CD14-positive monocyte (primary cell): Measurements from ENCODE around the gene ZNF622. TPM values are rescaled to one million over a fixed set of nuclear protein-coding genes. Genes with fewer than 3 reads are reported as not detected.

Experiments
- DNase-seq, 3 donors: peaks; one replicate each; pipeline ENCODE4 v3.0.0-alpha.2; 2011 to 2022
- H2AFZ ChIP-seq: 2 replicates; pipeline ENCODE4 v1.6.0; 2012; ENCODE audit warnings: mild to moderate bottlenecking, low read depth, low read length, inconsistent platforms; ENCODE audit not compliant: insufficient read depth, poor library complexity, severe bottlenecking
- H3K27ac ChIP-seq, 2 donors: 1 replicate in 1 of 2; 2 replicates in 1 of 2; pipeline ENCODE4 v1.5.1; 2012 to 2013; ENCODE audit warnings: low read length in 2 of 2, control low read depth in 1 of 2, inconsistent platforms in 1 of 2, low read depth in 1 of 2, mild to moderate bottlenecking in 1 of 2
- H3K27me3 ChIP-seq, 2 donors: one replicate each; pipeline versions ENCODE4 v1.6.0 to v1.6.1; 2011 to 2013; ENCODE audit warnings: low read length in 2 of 2; ENCODE audit not compliant: control insufficient read depth in 2 of 2, insufficient read depth in 2 of 2
- H3K36me3 ChIP-seq, 2 donors: replicated peaks in 1 of 2; 1 replicate in 1 of 2; 2 replicates in 1 of 2; pipeline versions ENCODE4 v1.5.1 to v1.6.1; 2012 to 2013; ENCODE audit warnings: low read length in 2 of 2, control low read depth in 1 of 2, inconsistent platforms in 1 of 2, mild to moderate bottlenecking in 1 of 2; ENCODE audit not compliant: insufficient read depth in 2 of 2, control insufficient read depth in 1 of 2
- H3K4me1 ChIP-seq, 2 donors: 1 replicate in 1 of 2; 2 replicates in 1 of 2; pipeline versions ENCODE4 v1.5.1 to v1.6.1; 2012 to 2013; ENCODE audit warnings: low read length in 2 of 2, control low read depth in 1 of 2, inconsistent platforms in 1 of 2, mild to moderate bottlenecking in 1 of 2, moderate library complexity in 1 of 2; ENCODE audit not compliant: insufficient read depth in 2 of 2, control insufficient read depth in 1 of 2
- H3K4me2 ChIP-seq: replicated peaks from 2 replicates; pipeline ENCODE3; 2012; ENCODE audit warnings: low read length, moderate library complexity, mild to moderate bottlenecking; ENCODE audit not compliant: poor library complexity, severe bottlenecking; ENCODE audit errors: extremely low read depth
- H3K4me3 ChIP-seq, 3 experiments: fragments of 200-600 bp in 1 of 3; sonication (generic) in 1 of 3; replicated peaks in 1 of 3; 1 replicate in 2 of 3; 2 replicates in 1 of 3; pipeline ENCODE4 v1.5.1; 2011 to 2013; ENCODE audit warnings: low read length in 3 of 3, mild to moderate bottlenecking in 3 of 3, control low read depth in 2 of 3, low read depth in 2 of 3, inconsistent platforms in 1 of 3, moderate library complexity in 1 of 3
- H3K79me2 ChIP-seq: 2 replicates; pipeline ENCODE4 v1.6.0; 2012; ENCODE audit warnings: mild to moderate bottlenecking, control low read depth, inconsistent platforms, low read length, moderate library complexity; ENCODE audit not compliant: insufficient read depth
- H3K9ac ChIP-seq: 2 replicates; pipeline ENCODE4 v1.6.0; 2017; ENCODE audit warnings: low read length, mild to moderate bottlenecking; ENCODE audit not compliant: insufficient read depth, poor library complexity, severe bottlenecking
- H3K9me3 ChIP-seq, 2 donors: replicated peaks in 1 of 2; 1 replicate in 1 of 2; 2 replicates in 1 of 2; pipeline versions ENCODE4 v1.5.1 to v1.6.1; 2012 to 2013; ENCODE audit warnings: low read length in 2 of 2, control low read depth in 1 of 2; ENCODE audit not compliant: control insufficient read depth in 1 of 2, insufficient read depth in 1 of 2
- H4K20me1 ChIP-seq: 2 replicates; pipeline ENCODE4 v1.6.0; 2012; ENCODE audit warnings: mild to moderate bottlenecking, low read length, control low read depth, moderate library complexity; ENCODE audit not compliant: insufficient read depth
- H3K27ac Mint-ChIP-seq, 7 donors: one replicate each; pipeline ENCODE4 v1.8.0; 2020; ENCODE audit warnings: mild to moderate bottlenecking in 7 of 7, mixed read lengths in 7 of 7, moderate library complexity in 6 of 7, inconsistent platforms in 2 of 7
- H3K27me3 Mint-ChIP-seq, 3 donors: one replicate each; pipeline ENCODE4 v1.8.0; 2021 to 2022; ENCODE audit warnings: low read depth in 3 of 3, mild to moderate bottlenecking in 3 of 3, mixed read lengths in 3 of 3, moderate library complexity in 3 of 3, inconsistent platforms in 1 of 3
- H3K36me3 Mint-ChIP-seq, 2 donors: one replicate each; pipeline ENCODE4 v1.8.0; 2020; ENCODE audit warnings: mixed read lengths in 2 of 2, inconsistent platforms in 1 of 2, mild to moderate bottlenecking in 1 of 2
- H3K4me1 Mint-ChIP-seq: one replicate; pipeline ENCODE4 v1.8.0; 2020; ENCODE audit warnings: mild to moderate bottlenecking, mixed read lengths
- H3K4me3 Mint-ChIP-seq, 2 donors: one replicate each; pipeline ENCODE4 v1.8.0; 2020; ENCODE audit warnings: mild to moderate bottlenecking in 2 of 2, mixed read lengths in 2 of 2, moderate library complexity in 1 of 2
- H3K9me3 Mint-ChIP-seq, 7 donors: one replicate each; pipeline ENCODE4 v1.8.0; 2020 to 2022; ENCODE audit warnings: mixed read lengths in 7 of 7, mild to moderate bottlenecking in 6 of 7, moderate library complexity in 6 of 7, inconsistent platforms in 2 of 7
- WGBS: methylation state at CpG from one replicate; pipeline ENCODE4 v1.1.5; 2013; ENCODE audit warnings: missing lambda C conversion rate; ENCODE audit not compliant: insufficient coverage; 5-methylcytosine and 5-hydroxymethylcytosine counted together
- intact Hi-C, 2 donors: fragments of 100-400 bp; cut with micrococcal nuclease; formaldehyde crosslinking; loops; one replicate each; pipeline versions ENCODE4 v1.15.0 to v1.15.1; 2023
- polyA plus RNA-seq, 3 donors: library from polyadenylated mRNA; depleted of rRNA in 1 of 3; unstranded in 2 of 3; stranded (reverse) in 1 of 3; fragments of 300-500 nt in 2 of 3; fragments of >200 nt in 1 of 3; fragmentation: Illumina TruSeq in 2 of 3; gene quantifications; 1 replicate in 2 of 3; 2 replicates in 1 of 3; pipeline ENCODE4 v1.2.3, GENCODE V29; 2012 to 2021
- TF ChIP-seq, protein P1 (sequence below): fragments of 200-600 bp; IDR thresholded peaks from one replicate; pipeline ENCODE4 v1.8.0; 2022; ENCODE audit warnings: antibody characterized with exemption, mild to moderate bottlenecking

Gene ZNF622
- polyA plus RNA-seq, 3 donors = 6.1 to 30.1 (median 25.8) TPM

DNA sequence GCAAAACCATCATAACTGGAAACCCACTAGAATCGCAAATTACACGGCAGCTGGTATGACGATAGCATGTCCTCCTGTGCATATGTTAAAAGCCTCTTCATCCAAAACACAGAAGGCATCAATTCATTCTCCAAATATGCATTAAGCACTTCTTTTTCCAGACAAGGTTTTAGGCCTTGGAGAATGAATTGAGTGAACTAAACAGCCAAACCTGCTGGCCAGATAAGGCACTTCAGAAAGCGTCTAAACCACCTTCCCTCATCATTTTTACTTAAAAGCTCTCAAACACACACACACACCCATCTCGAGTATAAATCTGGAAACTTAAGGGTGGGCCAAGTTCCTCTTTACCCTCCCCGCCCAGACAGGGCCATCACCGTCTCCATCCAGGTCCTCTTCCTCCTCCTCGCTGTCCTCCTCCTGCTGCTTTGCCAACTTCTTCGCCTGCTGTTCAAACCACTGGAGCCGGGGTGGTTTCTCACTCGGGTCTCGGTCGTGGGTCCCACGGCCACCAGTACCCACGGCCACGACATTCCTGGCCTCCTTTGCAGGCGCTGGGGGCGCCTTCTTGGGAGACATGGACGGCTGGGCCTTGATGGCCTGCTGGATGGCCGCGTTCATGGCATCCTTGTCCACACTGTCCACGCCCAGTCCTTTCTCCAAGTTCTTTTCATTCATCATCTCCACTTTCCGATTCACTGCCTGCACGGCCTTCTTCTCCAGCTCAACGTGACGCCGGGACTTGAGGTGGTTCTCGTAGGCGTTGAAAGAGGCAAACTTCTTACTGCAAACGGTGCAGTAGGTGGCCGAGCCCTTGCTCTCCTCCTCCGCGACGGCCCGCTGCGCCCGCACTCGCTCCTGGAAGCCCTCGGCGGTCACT, 696 bp downstream of the ZNF622 start:
- Mint-ChIP-seq H3K27ac (peak overlapping the region; percentile 93 to 98 (median 97)), H3K4me3 (peak overlapping the region; percentile 94 to 97), H3K36me3 (peaks cover 42 to 44% of the 10 kb centered on the region in 2 donors), H3K27me3 (no peaks in the 10 kb centered on the region), H3K4me1 (peaks cover 67% of the 10 kb centered on the region), H3K9me3 (no peaks in the 10 kb centered on the region)
- Histone ChIP-seq H3K36me3 (peaks cover 36 to 40% of the 10 kb centered on the region in 2 donors), H3K27ac (peak overlapping the region; percentile 73 to 88), H3K9ac (peak overlapping the region; percentile 82), H3K9me3 (no peaks in the 10 kb centered on the region), H3K4me1 (peaks cover 37 to 56% of the 10 kb centered on the region in 2 donors), H3K27me3 (no peaks in the 10 kb centered on the region), H4K20me1 (peaks cover 54% of the 10 kb centered on the region), H3K79me2 (peaks cover 72% of the 10 kb centered on the region), H3K4me2 (peak overlapping the region; percentile 98), H2AFZ (peak overlapping the region; percentile 97), H3K4me3 (peak overlapping the region; percentile 81 to 97 (median 95))
- under 1% methylated on average over 35 of the region's 40 CpGs for WGBS
- TF ChIP-seq, protein P1, sequence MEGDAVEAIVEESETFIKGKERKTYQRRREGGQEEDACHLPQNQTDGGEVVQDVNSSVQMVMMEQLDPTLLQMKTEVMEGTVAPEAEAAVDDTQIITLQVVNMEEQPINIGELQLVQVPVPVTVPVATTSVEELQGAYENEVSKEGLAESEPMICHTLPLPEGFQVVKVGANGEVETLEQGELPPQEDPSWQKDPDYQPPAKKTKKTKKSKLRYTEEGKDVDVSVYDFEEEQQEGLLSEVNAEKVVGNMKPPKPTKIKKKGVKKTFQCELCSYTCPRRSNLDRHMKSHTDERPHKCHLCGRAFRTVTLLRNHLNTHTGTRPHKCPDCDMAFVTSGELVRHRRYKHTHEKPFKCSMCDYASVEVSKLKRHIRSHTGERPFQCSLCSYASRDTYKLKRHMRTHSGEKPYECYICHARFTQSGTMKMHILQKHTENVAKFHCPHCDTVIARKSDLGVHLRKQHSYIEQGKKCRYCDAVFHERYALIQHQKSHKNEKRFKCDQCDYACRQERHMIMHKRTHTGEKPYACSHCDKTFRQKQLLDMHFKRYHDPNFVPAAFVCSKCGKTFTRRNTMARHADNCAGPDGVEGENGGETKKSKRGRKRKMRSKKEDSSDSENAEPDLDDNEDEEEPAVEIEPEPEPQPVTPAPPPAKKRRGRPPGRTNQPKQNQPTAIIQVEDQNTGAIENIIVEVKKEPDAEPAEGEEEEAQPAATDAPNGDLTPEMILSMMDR = peak; percentile 12
- DNase-seq = peak in 2 of 3 donors; percentile 42 to 47
- intact Hi-C loops = loop anchor here in 1 of 2 donors (10.0 kb wide), 1 partner anchor 160 kb away; no protein-coding TSS in a partner anchor

DNA sequence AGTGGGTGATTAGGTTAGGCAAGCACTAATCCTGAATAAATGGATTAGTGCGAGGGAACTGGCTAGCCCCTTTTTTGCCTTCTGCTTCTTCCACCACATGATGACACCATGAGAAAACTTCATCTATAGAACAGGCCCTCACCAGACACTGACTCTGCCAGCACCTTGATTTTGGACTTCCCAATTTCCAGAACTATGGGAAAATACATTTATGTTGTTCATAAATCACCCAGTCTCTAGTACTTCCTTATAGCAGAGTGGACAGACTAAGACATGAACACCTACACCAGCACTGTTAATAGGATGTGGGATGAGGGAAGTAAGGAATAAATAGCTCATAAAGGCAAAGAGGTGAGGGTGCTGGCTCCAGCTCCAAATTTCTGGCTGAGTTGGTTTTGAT, 1.4 kb downstream of the ZNF622 start:
- Histone ChIP-seq H3K79me2 (peaks cover 78% of the 10 kb centered on the region), H3K27ac (peak overlapping the region in 1 of 2 donors; percentile 88), H3K9ac (no peak overlapping the region), H3K27me3 (no peaks in the 10 kb centered on the region), H3K4me1 (peaks cover 37 to 56% of the 10 kb centered on the region in 2 donors), H3K9me3 (no peaks in the 10 kb centered on the region), H3K4me2 (peak overlapping the region; percentile 98), H3K4me3 (peak overlapping the region; percentile 81 to 97 (median 95)), H3K36me3 (peaks cover 43 to 46% of the 10 kb centered on the region in 2 donors), H4K20me1 (peaks cover 61% of the 10 kb centered on the region), H2AFZ (no peak overlapping the region)
- TF ChIP-seq, protein P1 = no peak
- Mint-ChIP-seq H3K36me3 (peaks cover 45 to 46% of the 10 kb centered on the region in 2 donors), H3K4me3 (peak overlapping the region; percentile 94 to 97), H3K27me3 (no peaks in the 10 kb centered on the region), H3K27ac (peak overlapping the region in 3 of 7 donors; percentile 39 to 93 (median 41)), H3K4me1 (peaks cover 68% of the 10 kb centered on the region), H3K9me3 (no peaks in the 10 kb centered on the region)
- peak in 2 of 3 donors; percentile 4 to 12 for DNase-seq
- WGBS = no CpG with 5 or more reads among the region's 1 CpG
- intact Hi-C loops = loop anchor here in 1 of 2 donors (10.0 kb wide), 1 partner anchor 161 kb away; no protein-coding TSS in a partner anchor
